Superior temporal gyrus (tissue), 1 donor: ENCODE results near the gene URM1.
A peak's percentile ranks its signal among the peaks of the same experiment; 100 is the strongest.

ENCODE experiments used
- DNase-seq: peaks from one replicate; pipeline ENCODE4 v3.0.0-alpha.2; 2016; ENCODE audit errors: extremely low spot score

The URM1 gene

GRCh38 chr9:128349125-128349524, 22.0 kb upstream of the URM1 start:
- DNase-seq, result no peak

GRCh38 chr9:128349772-128350171, 21.4 kb upstream of the URM1 start:
- DNase-seq, result no peak

GRCh38 chr9:128355451-128355850, 15.7 kb upstream of the URM1 start:
- DNase-seq, result no peak

GRCh38 chr9:128358090-128358489, 13.1 kb upstream of the URM1 start:
- DNase-seq, result no peak

- no peak for DNase-seq
Measured at GRCh38 chr9:128358861-128359260, 12.3 kb upstream of the URM1 start.

- no peak for DNase-seq
Measured at GRCh38 chr9:128360826-128361225, 10.3 kb upstream of the URM1 start.

GRCh38 chr9:128361296-128361985, 9.7 kb upstream of the URM1 start:
- DNase-seq, result no peak

GRCh38 chr9:128361986-128362646, 9.1 kb upstream of the URM1 start:
- DNase-seq, result peak; percentile 97

GRCh38 chr9:128362774-128363173, 8.4 kb upstream of the URM1 start:
- no peak for DNase-seq

- no peak for DNase-seq
Measured at GRCh38 chr9:128365525-128365924, 5.6 kb upstream of the URM1 start.

GRCh38 chr9:128369024-128369706, 2.0 kb upstream of the URM1 start:
- DNase-seq, result no peak

GRCh38 chr9:128370367-128370751, 815 bp upstream of the URM1 start:
- DNase-seq, result no peak

- no peak for DNase-seq
Measured at GRCh38 chr9:128371630-128372117, 500 bp downstream of the URM1 start.

- peak; percentile 89 for DNase-seq
Measured at GRCh38 chr9:128372188-128372641, 1.0 kb downstream of the URM1 start.

GRCh38 chr9:128372784-128373183, 1.6 kb downstream of the URM1 start:
- DNase-seq, result no peak

- DNase-seq, result peak; percentile 94
Measured at GRCh38 chr9:128374221-128374675, 3.1 kb downstream of the URM1 start.

- DNase-seq, result no peak
Measured at GRCh38 chr9:128375865-128376264, 4.7 kb downstream of the URM1 start.

- DNase-seq, result no peak
Measured at GRCh38 chr9:128382261-128382660, 11.1 kb downstream of the URM1 start.

- peak; percentile 77 for DNase-seq
Measured at GRCh38 chr9:128383007-128383753, 12.0 kb downstream of the URM1 start.

- peak; percentile 89 for DNase-seq
Measured at GRCh38 chr9:128383791-128384190, 12.6 kb downstream of the URM1 start.

GRCh38 chr9:128384801-128385495, 13.8 kb downstream of the URM1 start:
- DNase-seq, result no peak
